IMR-90 (cell line): ENCODE measurements around the gene ELFN2. TPM values are rescaled to one million over a fixed set of nuclear protein-coding genes. Genes with fewer than 3 reads are reported as not detected.

ENCODE experiments used
- ATAC-seq: fragments of 200-7000 bp; cut with Tn5 transposase; 2 replicates; pipeline ENCODE4 v1.9.1; 2020; ENCODE audit warnings: low read depth, mild to moderate bottlenecking, moderate library complexity
- BruUV-seq: library from RNA; stranded (reverse); fragments of 400-500 nt; replicated peaks from 2 replicates; lab custom pipeline; 2021; lab: Mats Ljungman, UMichigan
- CTCF ChIA-PET: fragments of 300-600 bp; formaldehyde crosslinking; extraction: SDS; loops from one replicate; lab custom pipeline; 2021; ENCODE audit warnings: antibody characterized with exemption; lab: Yijun Ruan, JAX
- POLR2A ChIA-PET: fragments of 300-600 bp; sonication (Branson Sonifier 250); formaldehyde crosslinking; loops from one replicate; lab custom pipeline; 2022; ENCODE audit warnings: antibody characterized with exemption; ENCODE audit not compliant: unreplicated experiment; lab: Charles Lee
- DNase-seq: peaks from one replicate; pipeline ENCODE4 v3.0.0; 2013
- H2AFZ ChIP-seq: replicated peaks from 2 replicates; pipeline ENCODE3; 2013; ENCODE audit warnings: low read length, mild to moderate bottlenecking; ENCODE audit not compliant: poor library complexity
- H2AK5ac ChIP-seq: 2 replicates; pipeline ENCODE4 v1.6.1; 2013; ENCODE audit warnings: low read depth, low read length, inconsistent platforms
- H2AK9ac ChIP-seq: replicated peaks from 2 replicates; pipeline ENCODE3; 2013; ENCODE audit warnings: mild to moderate bottlenecking, low read depth, low read length, moderate library complexity; ENCODE audit not compliant: poor library complexity
- H2BK120ac ChIP-seq: 2 replicates; pipeline ENCODE4 v1.6.1; 2013; ENCODE audit warnings: low read depth, low read length, inconsistent platforms
- H2BK15ac ChIP-seq: 3 replicates; pipeline ENCODE4 v1.6.1; 2013; ENCODE audit warnings: low read depth, low read length, inconsistent platforms
- H2BK20ac ChIP-seq: 2 replicates; pipeline ENCODE4 v1.6.1; 2013; ENCODE audit warnings: low read depth, mild to moderate bottlenecking, inconsistent platforms, low read length, moderate library complexity
- H2BK5ac ChIP-seq: 2 replicates; pipeline ENCODE4 v1.6.1; 2013; ENCODE audit warnings: mild to moderate bottlenecking, low read depth, low read length, inconsistent platforms; ENCODE audit not compliant: poor library complexity, severe bottlenecking
- H3K14ac ChIP-seq: replicated peaks from 2 replicates; pipeline ENCODE4 v1.6.1; 2013; ENCODE audit warnings: low read depth, low read length, inconsistent platforms
- H3K18ac ChIP-seq: 2 replicates; pipeline ENCODE4 v1.6.1; 2013; ENCODE audit warnings: low read depth, low read length, control low read depth
- H3K23ac ChIP-seq: 2 replicates; pipeline ENCODE4 v1.6.1; 2013; ENCODE audit warnings: low read depth, low read length, inconsistent platforms
- H3K27ac ChIP-seq: 2 replicates; pipeline ENCODE4 v1.5.1; 2013; ENCODE audit warnings: mild to moderate bottlenecking, control low read depth, low read length; ENCODE audit not compliant: insufficient read depth
- H3K27me3 ChIP-seq: 2 replicates; pipeline ENCODE4 v1.6.1; 2013; ENCODE audit warnings: low read length; ENCODE audit not compliant: control insufficient read depth, insufficient read depth
- H3K36me3 ChIP-seq: 2 replicates; pipeline ENCODE4 v1.6.1; 2013; ENCODE audit warnings: low read length, mixed read lengths; ENCODE audit not compliant: control insufficient read depth, insufficient read depth
- H3K4ac ChIP-seq: 2 replicates; pipeline ENCODE4 v1.6.1; 2013; ENCODE audit warnings: low read depth, low read length, inconsistent platforms
- H3K4me1 ChIP-seq: 2 replicates; pipeline ENCODE4 v1.6.1; 2013; ENCODE audit warnings: low read length, mixed read lengths; ENCODE audit not compliant: control insufficient read depth, insufficient read depth
- H3K4me2 ChIP-seq: 2 replicates; pipeline ENCODE4 v1.6.1; 2013; ENCODE audit warnings: low read depth, mild to moderate bottlenecking, control low read depth, low read length, moderate library complexity
- H3K4me3 ChIP-seq: 2 replicates; pipeline ENCODE4 v1.5.1; 2013; ENCODE audit warnings: low read depth, mild to moderate bottlenecking, control low read depth, low read length, moderate library complexity; ENCODE audit not compliant: insufficient read depth
- H3K56ac ChIP-seq: 2 replicates; pipeline ENCODE4 v1.6.1; 2013; ENCODE audit warnings: low read length, inconsistent platforms; ENCODE audit not compliant: insufficient read depth; ENCODE audit errors: extremely low read depth
- H3K79me1 ChIP-seq, 2 experiments: 2 replicates each; pipeline ENCODE4 v1.6.1; 2013; ENCODE audit warnings: low read length in 2 of 2, inconsistent platforms in 1 of 2, low read depth in 1 of 2
- H3K9ac ChIP-seq: 2 replicates; pipeline ENCODE4 v1.6.1; 2013; ENCODE audit warnings: low read depth, low read length, control low read depth
- H3K9me1 ChIP-seq: 2 replicates; pipeline ENCODE4 v1.6.1; 2013; ENCODE audit warnings: low read length, inconsistent platforms; ENCODE audit not compliant: insufficient read depth
- H3K9me3 ChIP-seq: 2 replicates; pipeline ENCODE4 v1.6.1; 2013; ENCODE audit warnings: low read length; ENCODE audit not compliant: control insufficient read depth, insufficient read depth
- H4K20me1 ChIP-seq: 2 replicates; pipeline ENCODE4 v1.6.1; 2013; ENCODE audit warnings: low read length, inconsistent platforms; ENCODE audit not compliant: insufficient read depth
- H4K5ac ChIP-seq: 2 replicates; pipeline ENCODE4 v1.6.1; 2013; ENCODE audit warnings: mild to moderate bottlenecking, low read depth, low read length, control low read depth
- H4K8ac ChIP-seq, 2 experiments: 2 replicates each; pipeline ENCODE4 v1.6.1; 2013; ENCODE audit warnings: low read depth in 2 of 2, low read length in 2 of 2, control low read depth in 1 of 2, inconsistent platforms in 1 of 2
- H4K91ac ChIP-seq: 2 replicates; pipeline ENCODE4 v1.6.1; 2013; ENCODE audit warnings: low read depth, low read length, inconsistent platforms; ENCODE audit not compliant: insufficient read depth
- BHLHE40 ChIP-seq: fragments of 150-350 bp; IDR thresholded peaks from 2 replicates; pipeline ENCODE4 v1.6.1; 2016; ENCODE audit warnings: mild to moderate bottlenecking, low read depth, low read length
- CEBPB ChIP-seq: IDR thresholded peaks from 2 replicates; pipeline ENCODE4 v1.6.1; 2012; ENCODE audit warnings: low read depth, low read length, improper control_type of control experiment
- CHD1 ChIP-seq: IDR thresholded peaks from 2 replicates; pipeline ENCODE4 v1.6.1; 2012; ENCODE audit warnings: low read depth, low read length, improper control_type of control experiment
- ELK1 ChIP-seq: fragments of 150-350 bp; IDR thresholded peaks from 2 replicates; pipeline ENCODE4 v1.6.1; 2016; ENCODE audit warnings: low read depth, mild to moderate bottlenecking, low read length, moderate library complexity, borderline replicate concordance
- FOS ChIP-seq: fragments of 150-350 bp; IDR thresholded peaks from 2 replicates; pipeline ENCODE4 v1.6.1; 2016; ENCODE audit warnings: low read depth, low read length
- MAFK ChIP-seq: IDR thresholded peaks from 2 replicates; pipeline ENCODE4 v1.6.1; 2012; ENCODE audit warnings: low read depth, low read length, improper control_type of control experiment
- MAZ ChIP-seq: IDR thresholded peaks from 2 replicates; pipeline ENCODE4 v1.6.1; 2012; ENCODE audit warnings: low read depth, mild to moderate bottlenecking, low read length, improper control_type of control experiment, moderate library complexity, borderline replicate concordance
- MXI1 ChIP-seq: IDR thresholded peaks from 2 replicates; pipeline ENCODE4 v1.6.1; 2012; ENCODE audit warnings: low read depth, mild to moderate bottlenecking, low read length, moderate library complexity, borderline replicate concordance
- NFE2L2 ChIP-seq: fragments of 150-350 bp; IDR thresholded peaks from 2 replicates; pipeline ENCODE4 v1.6.1; 2016; ENCODE audit warnings: low read depth, mild to moderate bottlenecking, low read length
- POLR2A ChIP-seq: IDR thresholded peaks from 2 replicates; pipeline ENCODE4 v1.6.1; 2012; ENCODE audit warnings: mild to moderate bottlenecking, low read depth, low read length
- RAD21 ChIP-seq: IDR thresholded peaks from 2 replicates; pipeline ENCODE4 v1.6.1; 2012; ENCODE audit warnings: low read length, improper control_type of control experiment
- RCOR1 ChIP-seq: IDR thresholded peaks from 2 replicates; pipeline ENCODE4 v1.6.1; 2012; ENCODE audit warnings: mild to moderate bottlenecking, low read length, improper control_type of control experiment; ENCODE audit not compliant: insufficient replicate concordance
- RFX5 ChIP-seq: IDR thresholded peaks from 2 replicates; pipeline ENCODE4 v1.8.0; 2012; ENCODE audit warnings: low read depth, mild to moderate bottlenecking, low read length, moderate library complexity
- SMC3 ChIP-seq: fragments of 150-350 bp; IDR thresholded peaks from 2 replicates; pipeline ENCODE4 v1.6.1; 2016; ENCODE audit warnings: low read depth, mild to moderate bottlenecking, antibody characterized with exemption, low read length, moderate library complexity
- WGBS, 2 experiments: methylation state at CpG; one replicate each; pipeline versions ENCODE4 v1.1.5 to v1.1.7; 2013; ENCODE audit warnings: missing lambda C conversion rate in 2 of 2; ENCODE audit not compliant: insufficient read length in 1 of 2; ENCODE audit errors: extremely low coverage in 2 of 2; 5-methylcytosine and 5-hydroxymethylcytosine counted together
- dilution Hi-C: fragments of 300-500 bp; cut with HindIII; formaldehyde crosslinking; loops from one replicate; pipeline ENCODE4 v1.14.3; 2018; ENCODE audit warnings: low sequenced_read_pairs; ENCODE audit not compliant: unreplicated experiment
- in situ Hi-C: fragments of 300-500 bp; cut with MboI; formaldehyde crosslinking; loops from 3 replicates; pipeline ENCODE4 v1.14.3; 2019; ENCODE audit warnings: low sequenced_read_pairs, inconsistent platforms, mixed read lengths
- intact Hi-C: fragments of 100-400 bp; cut with micrococcal nuclease; formaldehyde crosslinking; loops from 2 replicates; pipeline ENCODE4 v1.10.0; 2022
- polyA plus RNA-seq, 3 experiments: library from polyadenylated mRNA; depleted of rRNA; stranded (reverse); fragments of >200 nt; gene quantifications; 2 replicates each; pipeline ENCODE4 v1.2.3, GENCODE V29; 2012; ENCODE audit warnings: low replicate concordance in 1 of 3
- total RNA-seq: library from RNA; depleted of rRNA; stranded (reverse); fragments of >200 nt; gene quantifications from 2 replicates; pipeline ENCODE4 v1.2.3, GENCODE V29; 2012
- TF ChIP-seq, protein P1 (sequence below): fragments of 150-350 bp; IDR thresholded peaks from 2 replicates; pipeline ENCODE4 v1.6.1; 2017; ENCODE audit warnings: mild to moderate bottlenecking, antibody characterized with exemption, low read length, low read depth

The ELFN2 gene
- total and polyA plus RNA-seq, 2 of the 4 experiments (the other 2 are of a cell fraction) = 0.72 to 5.0 TPM

GRCh38 chr22:37419969-37420685 lies 7.2 kb downstream of the ELFN2 start:
- CTCF ChIA-PET = no interaction called here
- WGBS, 2 experiments = 2% methylated on average over 27 of the region's 70 CpGs; no CpG with 5 or more reads in 1 of the 2 experiments
- Histone ChIP-seq H4K20me1 (peaks cover 46% of the 10 kb centered on the region), H3K4me2 (peak overlapping the region; percentile 83), H3K9ac (no peak overlapping the region), H3K9me1 (no peaks in the 10 kb centered on the region), H2BK5ac (no peak overlapping the region), H4K8ac (peak overlapping the region in 1 of 2 experiments; percentile 5; a peak in 1 of 4 replicates), H3K36me3 (no peaks in the 10 kb centered on the region), H3K14ac (no peak overlapping the region), H4K5ac (no peak overlapping the region), H3K27me3 (peaks cover 2% of the 10 kb centered on the region; the same call in 1 of the 2 replicates), H3K27ac (no peak overlapping the region; the same call in 1 of the 2 replicates), H2AK9ac (peak overlapping the region; percentile 39), H2BK120ac (no peak overlapping the region), H2AK5ac (no peak overlapping the region), H2BK20ac (no peak overlapping the region), H3K18ac (no peak overlapping the region), H3K4me1 (peaks cover 7% of the 10 kb centered on the region), H3K56ac (no peak overlapping the region), H3K23ac (peak overlapping the region; percentile 50; the same call in 1 of the 2 replicates), H3K4me3 (peak overlapping the region; percentile 51), H3K79me1 (peaks cover 0 to 14% of the 10 kb centered on the region in 2 experiments; a peak in 2 of 4 replicates), H3K4ac (0 out of 2 replicates have a peak overlapping the region, but pooled peaks have one; percentile 6), H2BK15ac (no peak overlapping the region), H4K91ac (no peak overlapping the region), H2AFZ (peak overlapping the region; percentile 64), H3K9me3 (no peaks in the 10 kb centered on the region)
- peak; percentile 63 for ATAC-seq
- POLR2A ChIA-PET = no interaction called here
- in situ Hi-C loops (no loop called here), dilution Hi-C loops (no loop called here), intact Hi-C loops (no loop called here)
- peak; percentile 17 for DNase-seq
- no TSS peak for BruUV-seq
- TF ChIP-seq CEBPB = no peak
- TF ChIP-seq NFE2L2 = no peak
- no peak for TF ChIP-seq MXI1
- no peak for TF ChIP-seq RCOR1
- TF ChIP-seq FOS = no peak
- TF ChIP-seq, protein P1, sequence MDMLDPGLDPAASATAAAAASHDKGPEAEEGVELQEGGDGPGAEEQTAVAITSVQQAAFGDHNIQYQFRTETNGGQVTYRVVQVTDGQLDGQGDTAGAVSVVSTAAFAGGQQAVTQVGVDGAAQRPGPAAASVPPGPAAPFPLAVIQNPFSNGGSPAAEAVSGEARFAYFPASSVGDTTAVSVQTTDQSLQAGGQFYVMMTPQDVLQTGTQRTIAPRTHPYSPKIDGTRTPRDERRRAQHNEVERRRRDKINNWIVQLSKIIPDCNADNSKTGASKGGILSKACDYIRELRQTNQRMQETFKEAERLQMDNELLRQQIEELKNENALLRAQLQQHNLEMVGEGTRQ = no peak
- TF ChIP-seq RFX5 = no peak
- TF ChIP-seq MAZ = no peak
- no peak for TF ChIP-seq SMC3
- TF ChIP-seq BHLHE40 = no peak; the same call in 1 of the 2 replicates
- no peak for TF ChIP-seq ELK1
- TF ChIP-seq CHD1 = no peak
- TF ChIP-seq RAD21 = no peak
- no peak for TF ChIP-seq MAFK
- TF ChIP-seq POLR2A = no peak
